K562 (cell line): ENCODE measurements around the gene RASSF7. TPM values are rescaled to one million over a fixed set of nuclear protein-coding genes. Genes with fewer than 3 reads are reported as not detected.

ENCODE experiments used
- ATAC-seq: fragments of 200-7000 bp; cut with Tn5 transposase; 3 replicates; pipeline ENCODE4 v1.9.1; 2020; ENCODE audit warnings: moderate library complexity
- BruUV-seq: library from RNA; stranded (reverse); fragments of 400-500 nt; replicated peaks from 2 replicates; lab custom pipeline; 2021; lab: Mats Ljungman, UMichigan
- CTCF ChIA-PET: fragments of 300-600 bp; formaldehyde crosslinking; extraction: SDS; loops from one replicate; lab custom pipeline; 2021; ENCODE audit warnings: low intra/inter-chr PET ratio; lab: Yijun Ruan, JAX
- POLR2A ChIA-PET: fragments of 300-600, 350-650 bp; sonication (Branson Sonifier 250); formaldehyde crosslinking; extraction: SDS; loops from one replicate; lab custom pipeline; 2021; ENCODE audit warnings: antibody characterized with exemption, inconsistent platforms; lab: Yijun Ruan, JAX
- DNase-seq, 4 experiments: peaks; one replicate each; pipeline versions ENCODE4 v3.0.0 to v3.0.0-alpha.2; 2011 to 2018; ENCODE audit warnings: low spot score in 3 of 4, mixed read lengths in 3 of 4; ENCODE audit errors: extremely low read depth in 1 of 4
- FAIRE-seq: peaks from 2 replicates; lab custom pipeline; 2011; peaks lifted over from hg19 to GRCh38; lab: Jason Lieb, UNC
- H2AFZ ChIP-seq: 2 replicates; pipeline ENCODE4 v1.6.0; 2011; ENCODE audit warnings: low read depth, low read length, control low read depth, inconsistent platforms
- H3K27ac ChIP-seq: fragments of 200-600 bp; 3 replicates; pipeline ENCODE4 v1.8.0; 2011; ENCODE audit warnings: low read depth, mild to moderate bottlenecking, control low read depth, inconsistent platforms, low read length, moderate library complexity, mixed read lengths; ENCODE audit errors: extremely low read depth
- H3K27me3 ChIP-seq, 2 experiments: fragments of 300-600 bp in 1 of 2; 2 replicates in 1 of 2; 3 replicates in 1 of 2; pipeline versions ENCODE4 v1.6.0 to v1.8.0; 2011; ENCODE audit warnings: inconsistent platforms in 2 of 2, low read length in 2 of 2, mild to moderate bottlenecking in 1 of 2, mixed read lengths in 1 of 2, moderate library complexity in 1 of 2; ENCODE audit not compliant: control insufficient read depth in 2 of 2, insufficient read depth in 2 of 2
- H3K36me3 ChIP-seq: fragments of 300-600 bp; 3 replicates; pipeline ENCODE4 v1.8.0; 2011; ENCODE audit warnings: mild to moderate bottlenecking, low read length, inconsistent platforms; ENCODE audit not compliant: control insufficient read depth, insufficient read depth
- H3K4me1 ChIP-seq, 2 experiments: fragments of 200-600 bp in 1 of 2; replicated peaks in 1 of 2; 2 replicates in 1 of 2; 3 replicates in 1 of 2; pipeline versions ENCODE4 v1.5.1 to v1.8.0; 2011; ENCODE audit warnings: inconsistent platforms in 2 of 2, low read length in 2 of 2, mild to moderate bottlenecking in 1 of 2, mixed read lengths in 1 of 2, moderate library complexity in 1 of 2; ENCODE audit not compliant: control insufficient read depth in 2 of 2, insufficient read depth in 2 of 2
- H3K4me2 ChIP-seq: 2 replicates; pipeline ENCODE4 v1.6.1; 2011; ENCODE audit warnings: low read length, control low read depth, inconsistent platforms, mixed read lengths; ENCODE audit not compliant: insufficient read depth
- H3K4me3 ChIP-seq: fragments of 200-600 bp; sonication (generic), shearing (Covaris generic); 2 replicates; pipeline ENCODE4 v1.5.1; 2016; ENCODE audit warnings: control low read depth, inconsistent platforms
- H3K79me2 ChIP-seq: fragments of 200-600 bp; 3 replicates; pipeline ENCODE4 v1.8.0; 2011; ENCODE audit warnings: low read length, inconsistent platforms; ENCODE audit not compliant: control insufficient read depth, insufficient read depth
- H3K9ac ChIP-seq, 2 experiments: 2 replicates each; pipeline versions ENCODE4 v1.6.0 to v1.6.1; 2011; ENCODE audit warnings: low read depth in 2 of 2, low read length in 2 of 2, control low read depth in 1 of 2, inconsistent platforms in 1 of 2, mild to moderate bottlenecking in 1 of 2, mixed read lengths in 1 of 2; ENCODE audit not compliant: insufficient read depth in 1 of 2
- H3K9me1 ChIP-seq: one replicate; pipeline ENCODE4 v1.6.0; 2011; ENCODE audit warnings: inconsistent platforms, mild to moderate bottlenecking, low read length, moderate library complexity; ENCODE audit not compliant: control insufficient read depth, insufficient read depth
- H3K9me3 ChIP-seq: replicated peaks from 2 replicates; pipeline ENCODE4 v1.5.1; 2011; ENCODE audit warnings: low read depth, low read length, inconsistent platforms; ENCODE audit not compliant: control insufficient read depth, insufficient read depth
- H4K20me1 ChIP-seq: replicated peaks from 2 replicates; pipeline ENCODE4 v1.6.1; 2011; ENCODE audit warnings: low read length, inconsistent platforms, mixed read lengths; ENCODE audit not compliant: control insufficient read depth, insufficient read depth
- CBFA2T2 ChIP-seq: fragments of 450-650 bp; conservative IDR thresholded peaks from 2 replicates; pipeline ENCODE4 v1.6.1; 2017; ENCODE audit warnings: mild to moderate bottlenecking
- HDAC2 ChIP-seq: fragments of 450-650 bp; IDR thresholded peaks from 2 replicates; pipeline ENCODE4 v1.6.1; 2016; ENCODE audit warnings: mild to moderate bottlenecking
- POLR2G ChIP-seq: fragments of 200-400 bp; formaldehyde crosslinking; IDR thresholded peaks from 2 replicates; pipeline ENCODE4 v1.6.1; 2017; ENCODE audit warnings: low read depth, mild to moderate bottlenecking, antibody characterized with exemption, low read length, moderate library complexity
- WGBS: fragments of 100-300 bp; shearing (Covaris generic); methylation state at CpG from one replicate; pipeline ENCODE4 v1.1.6; 2016; ENCODE audit warnings: low coverage, mixed read lengths; ENCODE audit not compliant: insufficient coverage; ENCODE audit errors: missing lambda C conversion rate; 5-methylcytosine and 5-hydroxymethylcytosine counted together
- in situ Hi-C: fragments of 300-500 bp; cut with MboI; formaldehyde crosslinking; loops from 4 replicates; pipeline ENCODE4 v1.15.0; 2018; ENCODE audit warnings: inconsistent platforms, mixed read lengths
- intact Hi-C: fragments of 100-400 bp; cut with micrococcal nuclease; formaldehyde crosslinking; loops from 2 replicates; pipeline ENCODE4 v1.14.2; 2022
- polyA plus RNA-seq, 8 experiments: library from polyadenylated mRNA; depleted of rRNA in 4 of 8; stranded (reverse) in 5 of 8; unstranded in 3 of 8; fragments of >200 nt; fragmentation: Nextera tagmentation in 2 of 8; fragmentation: Illumina TruSeq in 1 of 8; extraction: Ambion mirVana in 2 of 8; extraction: Trizol in 1 of 8; gene quantifications; 2 replicates each; pipeline versions ENCODE4 v1.2.1 to v1.2.3, GENCODE V29; 2011 to 2014; ENCODE audit warnings: inconsistent platforms in 1 of 8, missing spikeins in 1 of 8
- total RNA-seq, 7 experiments: library from RNA; depleted of rRNA in 6 of 7; stranded (reverse); fragments of >200 nt in 6 of 7; fragmentation: Illumina TruSeq in 2 of 7; extraction: Trizol in 2 of 7; gene quantifications; 2 replicates each; pipeline versions ENCODE4 v1.2.1 to v1.2.3, GENCODE V29; 2011 to 2021; ENCODE audit warnings: low replicate concordance in 1 of 7
- TF ChIP-seq, protein P1 (sequence below): fragments of 450-650 bp; IDR thresholded peaks from 2 replicates; pipeline ENCODE4 v1.6.1; 2016

RASSF7 gene
- total and polyA plus RNA-seq, 9 of the 15 experiments (the other 6 are each of a cell fraction or from before 2014, with no cell fraction given) = 0.41 to 45.2 (median 18.6) TPM

DNA sequence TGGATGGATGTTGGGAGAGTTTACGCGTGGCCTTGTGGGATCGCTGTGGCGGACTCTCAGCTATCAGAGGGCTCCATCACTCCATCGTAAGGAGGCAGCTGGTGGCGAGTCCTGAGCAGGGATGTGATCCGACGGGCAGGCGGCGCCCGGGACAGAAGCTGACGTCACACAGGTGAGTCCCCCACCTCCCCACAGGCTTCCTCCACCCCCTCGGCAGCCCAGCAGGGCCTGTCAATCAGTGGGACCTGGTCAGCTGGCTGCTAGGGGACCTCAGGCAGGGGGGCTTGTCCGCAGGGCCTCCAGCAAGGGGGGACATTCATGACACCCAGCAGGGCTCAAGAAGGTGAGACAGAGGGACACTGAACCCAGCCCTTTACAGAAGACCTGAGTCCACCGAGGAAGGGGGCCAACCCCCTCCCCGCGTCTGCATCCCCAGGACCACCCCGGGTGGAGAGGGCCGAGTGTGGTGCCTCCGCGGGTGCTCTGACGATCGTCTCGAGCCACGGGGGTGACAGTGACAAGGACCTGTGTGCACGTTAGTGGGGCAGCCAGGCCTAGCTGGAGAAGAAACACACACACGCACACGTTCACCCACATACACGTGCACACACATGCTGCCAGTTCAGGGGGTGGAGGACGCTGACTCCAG is 32.5 kb upstream of the RASSF7 start:
- ChIA-PET POLR2A (no interaction called here), CTCF (no interaction called here)
- H3K4me2 ChIP-seq = no peak overlapping the region
- H3K4me1 ChIP-seq = peaks cover 0 to 52% of the 10 kb centered on the region in 2 experiments; a peak in 3 of 5 replicates
- no peaks in the 10 kb centered on the region for H4K20me1 ChIP-seq
- 0 out of 3 replicates have a peak, but pooled peaks cover under 1% of the 10 kb centered on the region for H3K79me2 ChIP-seq
- no TSS peak for BruUV-seq
- ATAC-seq = no peak
- 91% methylated on average over 27 of the region's 30 CpGs for WGBS
- DNase-seq = no peak
- no peak for FAIRE-seq
- 0 out of 2 replicates have a peak, but pooled peaks cover 1% of the 10 kb centered on the region for H3K9me3 ChIP-seq
- H2AFZ ChIP-seq = no peak overlapping the region
- intact Hi-C loops = no loop called here
- H3K9me1 ChIP-seq = no peaks in the 10 kb centered on the region
- no peak overlapping the region for H3K27ac ChIP-seq
- H3K27me3 ChIP-seq = no peaks in the 10 kb centered on the region
- H3K36me3 ChIP-seq = peaks cover 23% of the 10 kb centered on the region; the same call in 1 of the 3 replicates
- TF ChIP-seq, protein P1, sequence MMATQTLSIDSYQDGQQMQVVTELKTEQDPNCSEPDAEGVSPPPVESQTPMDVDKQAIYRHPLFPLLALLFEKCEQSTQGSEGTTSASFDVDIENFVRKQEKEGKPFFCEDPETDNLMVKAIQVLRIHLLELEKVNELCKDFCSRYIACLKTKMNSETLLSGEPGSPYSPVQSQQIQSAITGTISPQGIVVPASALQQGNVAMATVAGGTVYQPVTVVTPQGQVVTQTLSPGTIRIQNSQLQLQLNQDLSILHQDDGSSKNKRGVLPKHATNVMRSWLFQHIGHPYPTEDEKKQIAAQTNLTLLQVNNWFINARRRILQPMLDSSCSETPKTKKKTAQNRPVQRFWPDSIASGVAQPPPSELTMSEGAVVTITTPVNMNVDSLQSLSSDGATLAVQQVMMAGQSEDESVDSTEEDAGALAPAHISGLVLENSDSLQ = 0 out of 2 replicates have a peak, but pooled peaks have one; percentile 44
- TF ChIP-seq POLR2G = peak; percentile 43; the same call in 1 of the 2 replicates
- TF ChIP-seq CBFA2T2 = no peak
- TF ChIP-seq HDAC2 = no peak
- TF ChIP-seq, all 486 proteins: peak for 2
- peak overlapping the region in 1 of 2 experiments; percentile 48; a peak in 1 of 4 replicates for H3K9ac ChIP-seq
- H3K4me3 ChIP-seq = no peak overlapping the region
- in situ Hi-C loops = no loop called here
